Peyer's patch (tissue), 4 donors: ENCODE results near the gene RAPSN.

ENCODE experiments used
- POLR2A ChIP-seq, 2 donors: fragments of 450-650 bp; IDR thresholded peaks; one replicate each; pipeline ENCODE4 v1.5.1; 2017; ENCODE audit warnings: antibody characterized with exemption in 2 of 2, mild to moderate bottlenecking in 2 of 2, moderate library complexity in 2 of 2
- TF ChIP-seq, protein P1 (sequence below), 6 experiments: fragments of 450-650 bp in 4 of 6; fragments of 200-600 bp in 2 of 6; sonication (generic) in 1 of 6; IDR thresholded peaks; one replicate each; pipeline ENCODE4 v1.5.1; 2017 to 2019; ENCODE audit warnings: antibody characterized with exemption in 6 of 6, mild to moderate bottlenecking in 3 of 6, moderate library complexity in 1 of 6

DNA sequence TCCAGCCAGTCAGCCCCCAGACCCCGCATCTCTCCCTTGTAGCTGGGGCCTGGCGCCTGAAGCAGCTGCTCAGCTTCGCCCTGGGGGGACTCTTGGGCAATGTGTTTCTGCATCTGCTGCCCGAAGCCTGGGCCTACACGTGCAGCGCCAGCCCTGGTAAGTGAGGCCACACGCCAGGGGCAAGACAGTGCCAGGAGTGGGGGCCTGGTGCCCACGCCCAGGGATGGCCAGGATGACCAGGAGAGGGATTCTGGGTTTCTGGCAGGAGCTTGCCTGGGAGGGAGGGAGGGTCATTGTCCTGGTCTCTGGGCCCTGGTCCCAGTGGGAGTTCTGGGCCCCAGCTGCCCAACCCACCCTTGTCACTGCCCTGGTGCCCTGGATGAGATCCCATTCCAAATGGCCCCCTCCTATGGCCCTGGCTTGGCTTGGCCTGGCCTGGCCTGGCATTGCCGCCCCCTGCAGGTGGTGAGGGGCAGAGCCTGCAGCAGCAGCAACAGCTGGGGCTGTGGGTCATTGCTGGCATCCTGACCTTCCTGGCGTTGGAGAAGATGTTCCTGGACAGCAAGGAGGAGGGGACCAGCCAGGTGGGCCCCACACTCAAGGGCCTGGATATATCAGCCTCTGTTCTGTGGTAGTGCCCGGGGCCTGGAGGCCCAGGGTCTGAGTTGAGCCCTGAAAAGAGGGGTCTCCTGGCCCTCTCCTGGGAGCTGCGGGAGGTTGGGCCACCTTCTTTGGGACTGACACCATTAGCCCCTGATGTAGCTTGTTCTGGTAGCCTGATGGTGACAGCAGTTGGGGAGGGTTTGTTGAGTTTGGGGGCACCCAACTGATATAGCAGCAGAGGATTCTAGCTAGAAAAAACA lies 36.8 kb downstream of the RAPSN start:
- TF ChIP-seq, protein P1, sequence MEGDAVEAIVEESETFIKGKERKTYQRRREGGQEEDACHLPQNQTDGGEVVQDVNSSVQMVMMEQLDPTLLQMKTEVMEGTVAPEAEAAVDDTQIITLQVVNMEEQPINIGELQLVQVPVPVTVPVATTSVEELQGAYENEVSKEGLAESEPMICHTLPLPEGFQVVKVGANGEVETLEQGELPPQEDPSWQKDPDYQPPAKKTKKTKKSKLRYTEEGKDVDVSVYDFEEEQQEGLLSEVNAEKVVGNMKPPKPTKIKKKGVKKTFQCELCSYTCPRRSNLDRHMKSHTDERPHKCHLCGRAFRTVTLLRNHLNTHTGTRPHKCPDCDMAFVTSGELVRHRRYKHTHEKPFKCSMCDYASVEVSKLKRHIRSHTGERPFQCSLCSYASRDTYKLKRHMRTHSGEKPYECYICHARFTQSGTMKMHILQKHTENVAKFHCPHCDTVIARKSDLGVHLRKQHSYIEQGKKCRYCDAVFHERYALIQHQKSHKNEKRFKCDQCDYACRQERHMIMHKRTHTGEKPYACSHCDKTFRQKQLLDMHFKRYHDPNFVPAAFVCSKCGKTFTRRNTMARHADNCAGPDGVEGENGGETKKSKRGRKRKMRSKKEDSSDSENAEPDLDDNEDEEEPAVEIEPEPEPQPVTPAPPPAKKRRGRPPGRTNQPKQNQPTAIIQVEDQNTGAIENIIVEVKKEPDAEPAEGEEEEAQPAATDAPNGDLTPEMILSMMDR (IDR thresholded peaks at IDR 0.05), result peak; percentile 48 to 83 (median 67)
- no peak for TF ChIP-seq POLR2A (IDR thresholded peaks at IDR 0.05)
